Left renal pelvis (tissue), 4 donors: Measurements from ENCODE around the gene KRT83. TPM values are rescaled to one million over a fixed set of nuclear protein-coding genes. Genes with fewer than 3 reads are reported as not detected.
A peak's percentile ranks its signal among the peaks of the same experiment; 100 is the strongest.
"Not testable (repeated sequence)": the region's sequence is repeated elsewhere in the genome, so short reads cannot be mapped to it uniquely, and the experiment has no call there.

Experiments
- DNase-seq, 4 donors: peaks; one replicate each; pipeline ENCODE4 v3.0.0-alpha.2; 2013; ENCODE audit warnings: low read depth in 4 of 4, low spot score in 3 of 4
- polyA plus RNA-seq, 4 donors: library from polyadenylated mRNA; unstranded; fragments of 120-200 nt; gene quantifications; one replicate each; pipeline ENCODE4 v1.2.1, GENCODE V29; 2013; ENCODE audit not compliant: insufficient read length in 4 of 4

The KRT83 gene
- polyA plus RNA-seq, 4 donors = not detected

DNA sequence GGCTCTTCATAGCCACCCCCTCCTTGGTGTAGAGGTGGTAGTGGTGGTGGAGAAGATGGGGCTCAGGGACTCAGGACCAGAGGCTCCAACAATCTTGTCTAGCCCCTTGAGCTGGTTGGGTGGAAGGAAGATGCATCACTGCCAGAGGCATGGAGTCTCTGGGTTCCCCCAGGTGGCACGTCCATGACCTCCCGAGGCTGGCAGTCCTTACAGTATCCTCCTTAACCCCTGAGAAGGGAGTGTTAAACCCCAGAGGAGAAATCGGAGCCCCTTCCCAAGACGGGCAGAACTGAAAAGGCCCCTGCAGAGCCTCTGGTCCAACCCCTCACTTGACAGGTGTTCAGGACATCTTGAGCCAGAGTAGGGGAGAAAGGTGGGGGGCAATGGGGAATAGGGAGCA is 9.1 kb downstream of the KRT83 start:
- DNase-seq = no peak

DNA sequence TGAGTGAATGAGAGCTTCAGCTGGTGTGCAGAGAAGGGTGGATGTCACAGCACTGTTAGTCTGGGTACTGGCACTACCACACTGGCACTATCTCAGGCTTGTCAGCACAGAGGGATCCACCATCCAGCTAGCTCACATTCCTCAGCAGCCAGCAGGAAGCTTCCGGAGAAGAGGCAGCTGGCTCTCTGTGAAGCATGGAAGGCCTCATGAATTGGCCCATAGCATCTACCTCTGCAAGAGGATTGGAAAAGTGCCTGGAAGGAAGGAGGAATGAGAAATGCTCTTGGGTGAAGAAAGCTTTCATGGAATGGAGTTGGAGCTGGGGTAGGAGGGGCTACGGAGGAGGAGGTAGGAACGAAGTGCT is 9.9 kb downstream of the KRT83 start:
- no peak for DNase-seq

DNA sequence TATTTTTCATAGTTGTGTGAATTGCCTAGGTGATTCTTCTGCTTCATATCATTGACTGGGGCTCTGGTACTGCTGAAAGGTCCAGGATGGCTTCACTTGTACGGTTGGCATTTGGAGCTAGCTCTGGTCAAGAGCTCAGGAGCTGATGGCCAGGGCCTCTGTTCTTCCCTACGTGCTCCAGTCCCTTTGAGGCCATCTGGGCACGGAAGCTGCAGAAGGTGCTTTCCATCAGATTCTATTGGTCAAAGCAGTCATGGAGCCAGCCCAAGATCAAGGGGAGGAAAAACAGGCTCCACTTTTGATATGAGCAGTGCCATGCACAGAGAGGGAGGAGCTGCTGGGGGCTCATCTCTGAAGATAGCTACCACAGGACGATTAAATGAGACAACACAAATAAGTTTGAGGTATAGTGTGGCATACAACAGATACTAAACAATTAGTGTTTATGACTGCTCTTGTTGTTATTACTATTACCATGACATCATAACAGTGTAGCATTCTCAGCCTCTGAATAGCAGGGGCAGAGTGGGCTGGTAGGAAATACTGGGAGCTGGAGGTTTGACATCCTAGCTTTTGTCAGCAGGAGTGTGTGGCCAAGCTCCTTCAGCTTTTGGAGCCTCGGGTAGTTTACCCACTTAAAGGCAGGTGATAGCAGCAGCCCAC is 10.4 kb downstream of the KRT83 start:
- no peak for DNase-seq

DNA sequence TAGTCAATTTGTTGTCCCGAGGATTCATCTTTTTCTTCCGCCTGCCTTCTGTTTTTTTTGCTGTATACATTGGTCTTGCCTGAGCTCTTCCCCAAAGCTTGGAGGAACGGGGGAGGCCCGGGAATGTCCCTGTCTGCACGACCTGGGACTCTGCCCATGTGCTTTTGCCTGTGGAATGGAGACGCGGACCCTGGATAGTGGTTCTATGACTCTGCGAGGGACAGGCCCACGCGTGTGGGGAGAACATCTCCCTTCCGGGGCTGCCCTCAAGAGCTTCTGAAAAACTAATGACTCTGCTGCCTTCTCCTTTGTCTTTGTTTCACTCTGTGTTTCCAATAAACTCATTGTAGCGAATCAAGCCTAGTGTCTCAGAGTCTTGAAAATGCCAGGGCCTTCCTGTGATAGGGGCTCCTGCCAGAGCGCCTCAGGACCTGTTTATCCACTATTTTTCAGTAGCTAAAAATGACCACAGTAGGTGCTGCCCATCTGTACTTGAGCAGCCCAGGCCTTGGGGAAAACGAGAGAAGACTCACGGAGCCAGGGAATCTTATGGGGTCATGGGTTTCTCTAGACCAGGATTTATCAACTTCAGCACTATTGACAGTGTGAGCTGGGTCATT is 12.3 kb downstream of the KRT83 start:
- DNase-seq = no peak

DNA sequence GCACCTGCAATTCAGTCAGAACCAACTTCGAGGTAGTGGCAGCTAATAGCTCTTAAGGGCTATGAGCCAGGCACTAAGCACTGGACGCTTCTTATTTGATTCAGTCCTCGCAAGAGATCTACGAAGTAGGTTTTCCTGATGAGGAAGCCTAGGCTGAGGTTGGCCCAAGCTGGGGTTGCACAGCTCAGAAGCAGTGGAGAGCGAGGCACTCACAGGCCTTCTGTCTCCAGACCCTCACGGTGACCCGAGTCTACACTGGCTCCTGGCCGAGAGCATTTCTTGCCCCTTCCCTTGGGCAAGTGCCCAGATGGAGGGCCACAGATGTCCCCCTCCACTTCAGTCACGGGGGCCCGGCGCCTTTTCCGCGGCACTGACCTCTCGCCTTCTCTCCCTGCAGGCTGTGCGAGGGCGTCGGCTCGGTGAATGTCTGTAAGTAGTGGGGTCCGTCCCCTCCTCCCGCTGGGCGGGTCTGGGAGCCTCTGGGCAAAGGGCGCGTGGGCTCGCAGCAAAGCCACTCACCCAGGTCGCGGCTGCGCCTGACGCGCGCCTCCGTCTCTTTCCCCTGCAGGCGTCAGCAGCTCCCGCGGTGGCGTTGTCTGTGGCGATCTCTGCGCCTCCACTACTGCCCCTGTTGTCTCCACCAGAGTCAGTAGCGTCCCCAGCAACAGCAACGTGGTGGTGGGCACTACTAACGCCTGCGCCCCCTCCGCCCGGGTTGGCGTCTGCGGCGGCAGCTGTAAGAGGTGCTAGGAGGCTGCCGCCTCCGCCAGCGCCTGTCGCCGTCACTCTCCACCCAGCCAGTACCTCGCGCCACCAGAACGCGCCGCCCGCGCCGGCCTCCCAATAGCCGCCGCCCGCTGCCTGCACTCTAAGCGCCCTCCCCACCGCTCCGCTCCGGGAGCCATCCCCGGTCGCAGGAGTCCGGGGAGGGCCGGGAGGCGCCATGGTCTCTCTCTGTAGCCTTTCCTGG is 13.1 kb downstream of the KRT83 start:
- peak in 3 of 4 donors; percentile 26 to 45 (median 44) for DNase-seq

DNA sequence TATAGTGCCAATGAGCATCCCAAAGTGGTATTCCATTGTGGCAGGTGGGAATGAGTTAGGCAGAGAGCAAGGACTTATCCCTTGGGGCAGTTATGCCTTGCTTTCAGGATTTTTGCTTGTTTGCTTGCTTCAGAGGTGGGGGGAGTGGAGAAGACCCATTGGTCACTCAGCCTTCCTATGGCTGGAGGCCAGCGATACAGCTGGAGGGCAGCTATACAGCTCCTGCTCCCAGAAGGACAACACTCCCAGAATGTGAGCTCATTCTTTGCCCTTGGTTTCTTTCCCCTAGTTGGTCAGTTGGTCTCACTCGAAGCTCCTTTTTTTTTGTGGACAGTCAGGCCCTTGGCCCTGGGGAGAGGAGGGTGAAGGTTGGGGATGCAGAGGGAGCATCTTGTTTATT is 14.5 kb downstream of the KRT83 start:
- no peak for DNase-seq

DNA sequence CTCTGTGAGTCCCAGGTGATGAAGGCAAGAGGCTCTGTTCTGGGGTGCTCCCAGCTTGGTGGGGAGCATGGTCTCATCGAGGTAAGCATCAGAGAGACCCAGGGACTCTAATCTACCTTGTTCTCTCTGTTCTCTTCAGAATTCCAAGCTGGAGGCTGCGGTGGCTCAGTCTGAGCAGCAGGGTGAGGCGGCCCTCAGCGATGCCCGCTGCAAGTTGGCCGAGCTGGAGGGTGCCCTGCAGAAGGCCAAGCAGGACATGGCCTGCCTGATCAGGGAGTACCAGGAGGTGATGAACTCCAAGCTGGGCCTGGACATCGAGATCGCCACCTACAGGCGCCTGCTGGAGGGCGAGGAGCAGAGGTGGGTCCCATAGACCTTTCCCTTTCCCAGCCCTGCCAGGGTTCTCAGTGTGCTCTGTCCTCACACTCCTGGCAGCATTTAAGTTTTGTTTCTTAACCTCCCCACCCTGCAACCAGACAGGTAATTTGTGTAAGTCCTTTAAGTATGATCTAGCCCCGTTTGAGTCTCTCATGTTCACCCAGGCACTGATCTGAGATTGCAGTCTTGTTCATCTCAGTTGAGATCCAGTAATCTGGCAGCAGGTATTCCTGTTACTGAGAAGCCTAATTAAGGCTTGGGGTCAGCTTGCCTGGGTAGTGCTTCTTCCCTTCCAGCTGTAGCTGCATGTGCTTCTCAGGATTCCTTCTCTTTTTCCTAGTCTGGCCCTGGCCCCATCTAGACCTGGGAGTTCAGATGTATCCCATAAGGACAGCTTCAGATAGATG is 15.1 kb downstream of the KRT83 start:
- DNase-seq = no peak

DNA sequence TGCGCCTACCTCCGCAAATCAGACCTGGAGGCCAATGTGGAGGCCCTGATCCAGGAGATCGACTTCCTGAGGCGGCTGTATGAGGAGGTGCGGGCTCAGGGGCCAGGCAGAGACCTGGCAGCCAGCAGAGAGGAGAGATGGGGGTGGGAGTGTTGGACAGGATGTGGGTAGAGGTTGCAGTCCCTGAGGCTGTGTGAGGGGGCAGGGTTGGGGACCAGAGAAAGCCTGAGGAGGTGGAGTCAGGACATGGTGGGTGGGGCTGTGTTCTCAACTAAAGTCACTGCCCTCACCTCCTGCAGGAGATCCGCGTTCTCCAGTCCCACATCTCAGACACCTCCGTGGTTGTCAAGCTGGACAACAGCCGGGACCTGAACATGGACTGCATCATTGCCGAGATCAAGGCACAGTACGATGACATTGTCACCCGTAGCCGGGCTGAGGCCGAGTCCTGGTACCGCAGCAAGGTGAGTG is 16.2 kb downstream of the KRT83 start:
- not testable (repeated sequence) for DNase-seq

DNA sequence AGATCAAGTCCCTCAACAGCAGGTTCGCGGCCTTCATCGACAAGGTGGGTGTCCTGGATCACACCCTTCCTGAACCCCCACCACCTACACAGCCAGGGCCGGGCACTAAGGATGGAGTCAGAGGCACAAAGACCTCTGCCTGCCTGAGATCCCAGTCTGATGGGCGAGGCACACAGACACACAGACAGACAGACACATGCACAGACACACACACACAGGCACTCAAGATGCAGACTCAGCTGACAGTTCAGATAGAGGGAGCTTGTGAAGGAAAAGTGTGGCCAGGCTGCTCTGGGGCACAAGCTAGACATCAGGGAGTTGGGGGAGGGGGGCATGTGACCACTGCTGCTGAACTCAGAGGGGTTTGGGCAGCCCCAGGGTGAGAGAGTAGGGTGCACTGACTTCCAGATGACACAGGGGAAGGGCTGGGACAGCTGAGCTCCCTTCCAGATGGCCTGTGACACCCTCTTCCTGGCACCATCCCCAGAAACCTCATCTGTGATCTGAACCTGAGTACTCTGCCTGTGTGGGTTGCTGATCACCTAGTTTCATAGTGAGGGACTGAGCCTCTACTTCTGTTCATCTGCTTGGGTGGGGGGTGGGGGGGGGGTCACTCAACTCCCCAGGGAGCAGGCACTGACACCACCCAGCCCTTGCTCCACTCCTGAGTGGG is 18.8 kb downstream of the KRT83 start:
- DNase-seq = not testable (repeated sequence)

DNA sequence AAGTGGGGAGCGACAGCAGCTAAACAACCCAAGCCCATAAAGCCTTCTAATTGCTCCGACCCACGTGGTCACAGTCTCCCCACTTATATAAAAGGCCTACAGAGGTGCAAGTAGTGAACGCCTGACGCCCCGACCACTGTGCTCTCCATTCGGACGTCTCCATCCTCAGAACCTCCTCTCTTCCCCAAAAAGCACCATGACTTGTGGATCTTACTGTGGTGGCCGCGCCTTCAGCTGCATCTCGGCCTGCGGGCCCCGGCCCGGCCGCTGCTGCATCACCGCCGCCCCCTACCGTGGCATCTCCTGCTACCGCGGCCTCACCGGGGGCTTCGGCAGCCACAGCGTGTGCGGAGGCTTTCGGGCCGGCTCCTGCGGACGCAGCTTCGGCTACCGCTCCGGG is 19.5 kb downstream of the KRT83 start:
- DNase-seq = not testable (repeated sequence)

DNA sequence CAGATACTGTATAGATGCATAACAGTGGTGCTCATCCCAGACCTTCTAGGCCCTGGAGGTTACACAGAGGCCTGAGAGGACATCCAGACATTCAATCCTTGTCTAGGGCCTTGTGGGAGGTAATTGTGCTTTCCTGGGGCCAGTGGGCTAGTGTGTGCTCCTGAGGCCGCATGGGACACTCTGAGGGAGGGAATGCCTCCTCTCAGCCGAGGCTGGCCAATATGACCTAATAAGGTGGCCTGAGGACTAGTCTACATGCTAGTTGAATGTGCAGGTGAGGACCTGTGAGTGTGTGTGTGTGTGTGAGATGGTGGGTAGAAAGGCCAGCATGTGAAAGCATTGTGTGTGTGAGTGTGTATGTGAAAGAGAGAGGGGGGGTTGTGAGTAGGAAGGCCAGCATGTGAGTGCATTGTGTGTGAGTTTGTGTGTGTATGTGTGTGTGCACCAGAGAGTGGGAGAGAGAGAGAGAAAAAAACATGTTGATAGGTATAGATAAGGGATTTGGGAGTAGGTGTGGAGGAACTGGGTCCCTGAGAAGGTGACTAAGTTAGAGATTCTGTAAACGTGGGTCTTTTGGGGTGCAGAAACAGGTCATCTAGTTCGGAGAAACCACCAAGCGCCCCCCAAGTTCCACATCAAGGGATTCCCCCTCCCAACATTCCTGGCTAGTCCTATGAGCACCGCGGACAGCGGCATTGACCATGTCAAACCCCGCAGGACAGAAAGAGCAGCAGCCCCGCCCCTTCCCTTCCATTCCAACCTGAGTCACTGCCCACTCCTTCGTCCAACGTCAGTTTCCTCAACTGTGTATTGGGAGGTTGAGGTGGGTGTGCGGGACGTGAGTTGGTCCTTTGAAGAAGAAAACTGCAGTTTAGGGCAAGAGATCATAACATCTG is 20.2 kb downstream of the KRT83 start:
- DNase-seq = no peak

DNA sequence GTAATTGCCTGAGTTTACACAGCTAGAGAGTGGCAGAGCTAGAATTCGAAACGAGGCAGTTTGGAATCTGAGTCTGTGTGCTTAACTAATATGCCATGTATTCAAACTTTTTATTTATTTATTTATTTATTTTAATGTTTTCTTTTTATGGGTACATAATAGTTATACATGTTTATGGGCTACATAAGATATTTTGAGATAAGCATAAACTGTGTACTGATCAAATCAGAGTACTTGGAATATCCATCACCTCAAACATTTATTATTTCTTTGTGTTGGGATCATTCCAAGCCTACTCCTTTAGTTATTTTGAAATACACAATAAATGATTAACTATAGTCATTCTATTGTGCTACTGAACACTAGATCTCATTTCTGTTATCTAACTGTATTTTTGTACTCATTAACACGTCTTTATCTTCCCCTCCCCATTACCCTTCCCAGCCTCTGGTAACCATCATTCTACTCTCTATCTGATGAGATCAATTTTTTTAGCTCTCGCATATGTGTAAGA is 22.5 kb downstream of the KRT83 start:
- no peak for DNase-seq

DNA sequence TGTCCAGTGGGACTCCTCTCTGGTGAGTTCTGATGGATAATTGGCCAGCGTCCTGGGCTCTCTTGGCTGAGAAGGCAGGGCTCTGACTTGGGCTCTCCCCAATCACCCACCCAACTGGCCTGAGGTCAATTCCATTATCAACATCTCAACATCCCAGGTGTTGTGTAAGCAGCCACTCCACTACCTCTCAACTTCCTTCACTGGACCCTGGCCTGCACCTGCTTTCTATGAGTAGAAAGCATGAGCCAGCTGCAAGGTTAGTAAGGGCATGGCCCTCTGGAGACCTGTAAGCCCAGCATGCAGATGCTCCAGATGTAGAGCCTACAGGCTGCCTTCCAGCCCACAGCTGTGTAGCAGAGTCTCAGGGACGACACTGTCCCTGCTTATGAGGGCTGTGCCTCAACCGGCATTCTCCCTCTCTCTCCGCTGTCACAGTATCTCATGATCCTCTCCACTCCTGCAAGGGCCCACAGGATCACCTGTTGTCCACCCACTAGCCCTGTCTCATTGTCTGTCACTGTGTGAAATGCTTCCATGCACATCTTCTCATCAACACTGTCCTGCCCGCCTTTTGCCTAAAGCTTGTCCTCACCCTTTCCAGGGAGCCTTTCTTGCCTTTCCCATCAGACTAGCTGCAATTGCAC is 24.5 kb downstream of the KRT83 start:
- DNase-seq = no peak

DNA sequence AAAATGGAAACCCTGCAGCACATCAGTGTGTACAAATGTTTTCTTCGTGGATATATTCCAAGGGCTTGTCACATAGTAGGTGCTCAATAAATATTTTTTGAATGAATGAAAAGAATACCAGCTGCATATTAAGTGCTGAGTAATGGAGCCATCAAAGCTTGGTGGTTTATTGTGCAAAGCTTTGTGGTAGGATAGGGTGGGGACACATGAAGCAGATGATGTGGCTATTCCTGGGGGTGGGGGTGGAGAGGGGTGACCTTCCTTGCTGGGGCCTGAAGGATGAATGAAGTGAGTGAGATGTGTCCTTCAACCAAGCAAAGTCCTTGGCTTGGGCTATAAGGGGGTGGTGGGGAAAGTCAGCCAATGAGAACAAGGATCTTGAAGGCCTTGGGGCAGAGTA is 25.5 kb downstream of the KRT83 start:
- DNase-seq = no peak

DNA sequence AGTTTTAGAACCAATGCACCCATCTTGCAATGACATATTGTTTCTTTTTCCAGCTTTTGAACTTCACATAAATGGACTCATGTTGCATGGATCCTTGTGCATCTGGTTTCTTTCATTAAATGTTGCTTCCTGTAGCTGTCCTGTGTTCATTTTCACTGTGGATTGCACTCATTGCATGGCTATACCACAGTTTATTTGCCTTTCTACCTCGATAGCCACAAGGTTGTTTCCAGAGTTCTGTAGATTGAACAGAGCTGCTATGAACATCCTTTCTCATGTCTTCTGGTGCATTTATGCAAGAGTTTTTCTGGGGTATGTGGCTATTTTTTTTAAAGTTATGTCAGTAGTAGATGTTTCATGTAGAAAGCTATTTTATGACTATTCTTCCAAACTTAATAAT is 26.4 kb downstream of the KRT83 start:
- DNase-seq = no peak

DNA sequence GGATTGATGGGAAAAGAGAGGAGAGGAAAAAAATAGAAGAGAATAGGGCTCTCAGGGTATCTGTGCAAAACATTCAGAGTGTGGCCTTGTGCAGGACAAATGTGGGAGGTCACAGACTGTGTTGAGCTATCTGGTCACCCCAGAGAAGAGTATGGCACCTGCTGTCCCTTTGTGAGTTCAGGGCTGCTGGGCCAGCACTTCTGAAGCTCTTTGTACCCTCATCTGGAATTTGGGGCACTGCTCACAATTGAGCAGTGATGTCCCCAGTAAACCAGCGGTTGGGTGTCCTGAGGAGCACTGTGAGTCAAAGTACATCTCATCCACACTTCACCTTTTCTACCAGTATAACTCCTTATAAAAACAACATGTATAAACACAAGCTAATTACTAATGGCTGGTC is 27.3 kb downstream of the KRT83 start:
- no peak for DNase-seq

DNA sequence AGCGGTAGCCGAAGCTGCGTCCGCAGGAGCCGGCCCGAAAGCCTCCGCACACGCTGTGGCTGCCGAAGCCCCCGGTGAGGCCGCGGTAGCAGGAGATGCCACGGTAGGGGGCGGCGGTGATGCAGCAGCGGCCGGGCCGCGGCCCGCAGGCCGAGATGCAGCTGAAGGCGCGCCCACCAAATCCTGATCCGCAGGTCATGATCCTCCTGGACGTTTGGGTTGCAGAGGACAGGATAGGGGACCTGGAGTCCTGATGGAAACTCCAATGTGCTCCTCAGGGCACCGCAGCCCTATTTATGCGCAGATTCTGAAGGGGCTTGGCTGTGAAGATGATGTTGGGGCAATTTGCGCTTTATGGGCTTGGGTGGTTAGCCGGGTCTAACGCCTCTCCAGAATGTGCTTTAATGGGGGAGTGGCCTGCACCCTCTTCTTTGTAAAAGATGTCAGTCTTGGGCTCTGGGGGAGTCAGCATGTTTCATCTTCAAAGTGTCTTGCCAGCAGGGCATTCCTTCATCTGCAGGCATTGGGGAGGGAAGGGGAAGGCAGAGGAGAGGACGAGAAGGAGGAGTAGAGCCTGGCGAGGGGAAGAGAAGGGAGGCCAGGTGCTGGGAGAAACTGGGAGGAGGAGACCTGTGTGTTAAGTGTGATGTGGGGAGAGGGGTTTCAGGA is 29.8 kb downstream of the KRT83 start, which contains the start of gene KRT81:
Gene KRT81, minus strand, starts transcription at position 268 of the 669 bp plus-strand sequence. Its CDS starts 69 bp downstream, at position 199.
- no peak for DNase-seq
